HS-5 (cell line): ENCODE results near the gene SLC7A10.
"Not testable (repeated sequence)": the region's sequence is repeated elsewhere in the genome, so short reads cannot be mapped to it uniquely, and the experiment has no call there.

Source experiments
- DNase-seq: peaks from one replicate; pipeline ENCODE4 v3.0.0-alpha.2; 2012; ENCODE audit warnings: low read depth

Gene SLC7A10

DNA sequence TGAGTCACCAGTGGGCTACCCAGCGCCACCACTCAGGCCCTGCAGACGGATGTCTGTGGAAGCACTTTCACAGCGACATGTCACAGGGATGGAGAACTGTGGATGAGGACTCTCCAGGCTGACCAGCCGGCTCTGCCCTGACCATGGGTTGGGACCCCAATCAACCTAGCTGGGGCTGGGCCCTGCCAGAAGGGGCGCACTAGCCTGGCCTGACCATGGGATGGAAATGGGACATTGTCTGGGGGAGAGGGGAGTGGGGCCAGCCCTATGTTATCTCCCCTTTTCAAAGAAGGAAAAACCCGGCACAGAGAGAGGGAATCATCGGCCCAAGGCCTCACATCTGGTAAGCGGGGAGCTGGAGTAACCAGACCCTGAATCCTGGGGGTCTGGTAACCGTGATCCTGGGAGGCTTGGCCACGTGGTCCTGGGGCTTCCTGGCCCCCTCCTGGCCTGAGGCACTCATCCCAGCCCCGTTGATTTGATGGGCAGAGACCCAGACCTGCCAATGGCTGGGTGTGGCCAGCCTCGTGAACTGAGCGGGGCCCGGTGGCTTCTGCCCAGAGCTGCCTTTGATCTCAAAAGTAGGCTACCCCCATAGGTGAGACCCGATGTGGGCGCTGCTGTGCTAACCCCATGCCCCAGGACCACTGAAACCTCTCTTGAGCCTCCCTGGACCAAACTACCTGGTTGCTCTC lies 11.2 kb upstream of the SLC7A10 start:
- no peak for DNase-seq

DNA sequence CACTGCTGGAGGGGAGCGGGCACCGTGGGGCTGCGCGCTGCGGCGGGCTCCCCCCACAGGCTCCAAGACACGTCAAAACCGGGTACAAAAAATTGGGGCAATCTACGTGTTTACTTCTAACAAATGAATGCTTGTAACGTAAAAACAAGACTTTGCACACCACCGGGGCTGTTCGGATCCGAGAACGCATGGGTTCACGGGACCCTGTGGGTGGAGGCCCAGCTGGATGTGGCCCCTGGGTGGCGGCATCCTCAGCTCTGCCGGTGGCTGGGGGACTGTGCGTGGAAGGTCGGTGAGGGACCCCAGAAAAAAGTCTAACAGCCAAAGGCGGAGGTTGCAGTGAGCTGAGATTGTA lies 10.3 kb upstream of the SLC7A10 start:
- no peak for DNase-seq

DNA sequence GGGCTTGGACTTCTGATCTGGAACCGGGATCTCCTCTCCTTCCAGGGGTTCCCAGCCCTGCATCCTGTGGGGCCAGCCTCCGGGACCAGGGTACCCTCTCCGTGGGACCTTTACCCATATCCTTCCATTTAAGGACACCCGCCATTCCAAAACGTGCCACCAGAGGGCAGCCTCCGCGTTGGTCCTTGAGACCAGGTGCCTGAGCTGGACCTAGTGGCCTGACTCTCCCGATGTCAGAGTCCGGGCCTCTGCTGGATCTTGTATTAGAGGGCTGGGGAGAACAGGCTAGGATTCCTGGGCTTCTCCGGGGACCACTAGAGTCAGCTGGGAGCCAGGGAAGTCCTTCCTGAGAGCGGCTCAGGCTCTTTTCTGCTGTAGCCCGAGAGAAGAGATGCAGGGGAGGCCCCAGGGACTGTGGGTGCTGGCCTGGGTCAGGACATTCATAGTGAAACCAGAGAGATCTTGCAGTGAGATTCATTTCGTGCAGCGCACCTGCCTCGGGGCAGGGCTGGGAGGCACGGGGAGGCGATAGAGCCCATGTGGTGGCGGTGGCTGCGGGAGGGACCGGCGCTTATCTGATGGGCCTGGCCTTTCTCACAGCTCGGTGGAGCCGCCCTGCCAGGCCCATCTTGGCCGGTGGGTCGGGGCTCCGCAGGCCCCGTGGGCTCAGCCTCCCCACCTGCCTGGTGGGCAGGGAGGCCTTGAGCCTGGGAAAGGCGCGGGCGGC lies 9.8 kb upstream of the SLC7A10 start:
- DNase-seq = peak; percentile 30

DNA sequence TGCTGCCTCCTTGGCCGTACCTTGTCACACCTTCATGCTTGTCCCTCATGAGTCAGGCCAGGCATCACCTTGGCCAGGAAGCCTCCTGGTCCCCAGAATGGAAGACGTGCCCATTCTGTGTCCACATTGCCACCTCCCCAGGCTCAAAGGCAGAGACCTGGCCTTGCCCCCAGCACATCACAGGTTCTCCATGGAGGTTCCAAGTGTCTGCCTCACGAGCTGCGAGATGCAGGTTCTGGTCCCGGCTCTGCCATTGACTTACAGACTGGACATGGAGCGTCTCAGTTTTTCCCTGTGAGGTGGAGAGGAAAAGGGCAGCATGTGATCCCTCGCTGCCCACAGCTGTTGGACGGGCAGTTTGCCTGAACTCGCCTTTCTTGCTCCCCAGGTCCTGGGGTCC lies 9.1 kb upstream of the SLC7A10 start:
- DNase-seq = no peak

DNA sequence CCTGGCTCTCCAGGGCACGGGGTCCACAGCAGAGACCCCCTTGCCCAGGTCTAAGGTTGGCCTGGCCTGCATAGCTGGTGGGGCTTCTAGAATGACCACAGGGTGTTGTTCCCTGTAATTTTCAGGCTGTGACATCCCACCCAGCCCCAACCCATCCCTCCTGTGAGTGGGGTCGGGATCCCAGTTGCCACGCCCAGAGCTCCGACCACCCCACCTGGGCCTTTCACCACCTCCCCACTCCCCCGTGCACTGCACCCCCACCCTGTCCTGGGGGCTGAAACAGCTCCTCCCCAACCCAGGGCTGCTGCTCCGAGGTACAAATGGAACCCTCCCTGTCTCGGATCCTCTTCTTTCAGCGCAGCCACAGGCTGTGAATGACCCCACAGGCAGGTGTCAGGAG lies 8.4 kb upstream of the SLC7A10 start:
- no peak for DNase-seq

DNA sequence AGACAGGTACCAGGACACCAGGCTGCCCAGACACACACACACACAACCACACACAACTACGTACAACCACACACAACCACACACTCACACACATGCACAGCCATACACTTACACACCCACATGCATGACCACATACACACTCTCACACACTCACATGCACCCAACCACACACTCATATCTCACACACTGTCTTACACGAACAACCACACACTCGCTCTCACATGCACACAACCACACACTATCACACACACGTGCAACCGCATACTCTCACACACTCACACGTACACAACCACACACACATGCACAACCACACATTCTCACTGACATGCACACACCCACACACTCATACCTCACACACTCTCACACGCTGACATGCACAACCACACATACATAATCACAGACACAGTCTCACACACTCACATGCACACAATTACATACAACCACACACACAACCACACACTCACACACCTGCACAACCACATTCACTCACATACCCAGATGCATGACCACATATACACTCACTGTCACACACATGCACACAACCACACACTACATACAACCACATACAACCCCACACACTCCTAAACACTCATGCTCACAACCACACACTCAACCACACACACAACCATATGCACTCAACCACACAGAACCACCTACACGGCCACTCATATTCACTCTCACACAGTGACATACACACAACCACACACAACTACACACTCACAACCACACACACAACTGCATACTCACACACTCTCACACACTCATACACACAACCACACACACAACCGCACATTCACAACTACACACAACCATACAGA lies 7.6 kb upstream of the SLC7A10 start:
- no peak for DNase-seq

DNA sequence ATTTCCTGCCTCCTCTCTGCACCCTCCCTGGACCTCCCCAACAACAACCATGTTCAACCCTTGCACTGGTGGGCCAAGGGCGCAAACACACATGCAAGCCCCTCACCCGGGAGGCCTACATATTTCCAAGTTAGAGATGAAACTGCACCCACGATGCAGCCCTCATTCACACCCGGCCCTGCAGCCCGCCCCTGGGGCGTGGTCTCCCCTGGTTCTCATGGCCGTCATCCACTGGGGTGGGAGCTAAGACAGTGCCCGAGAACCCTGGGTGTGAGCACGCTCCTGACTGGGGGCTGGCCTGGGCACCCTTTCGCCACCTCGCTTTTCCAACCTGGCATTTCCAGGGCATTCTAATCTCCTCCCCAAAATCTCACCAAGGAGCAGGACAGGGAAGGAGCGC lies 7.0 kb upstream of the SLC7A10 start:
- DNase-seq = no peak

DNA sequence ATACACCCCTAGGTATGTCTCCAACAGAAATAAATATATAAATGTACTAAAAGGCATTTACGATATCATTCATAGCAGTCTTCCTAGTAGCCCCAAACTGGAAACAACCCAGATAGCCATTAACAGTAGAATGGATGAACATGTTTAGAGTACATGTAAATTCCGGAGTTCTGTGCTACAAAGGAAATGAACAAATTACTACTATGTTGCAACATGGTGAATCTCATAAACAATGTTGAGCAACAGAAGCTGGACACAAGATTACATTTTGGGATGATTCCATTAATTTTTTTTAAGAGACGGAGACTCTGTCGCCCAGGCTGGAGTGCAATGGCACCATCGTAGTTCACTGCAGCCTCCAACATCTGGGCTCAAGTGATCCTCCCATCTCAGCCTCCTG lies 5.9 kb upstream of the SLC7A10 start:
- no peak for DNase-seq

DNA sequence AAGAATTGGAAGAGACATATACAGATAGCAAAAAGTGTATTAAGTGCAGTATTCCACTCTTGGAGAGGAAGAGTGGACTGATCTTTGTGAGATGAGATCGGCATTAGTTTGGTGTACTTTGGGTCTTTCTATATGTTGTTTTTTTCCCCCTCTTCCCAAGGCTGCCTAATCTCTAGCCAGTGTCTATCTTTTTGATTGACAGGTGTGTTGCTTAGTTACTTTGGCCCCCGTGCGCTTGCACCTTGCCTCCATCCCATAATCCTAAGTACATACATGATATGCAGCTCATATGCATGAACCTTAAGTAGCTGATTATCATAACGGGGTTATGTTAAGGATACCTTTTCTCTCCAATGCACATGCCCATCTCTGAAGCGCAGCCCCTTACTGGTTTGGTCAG lies 4.3 kb upstream of the SLC7A10 start:
- no peak for DNase-seq

DNA sequence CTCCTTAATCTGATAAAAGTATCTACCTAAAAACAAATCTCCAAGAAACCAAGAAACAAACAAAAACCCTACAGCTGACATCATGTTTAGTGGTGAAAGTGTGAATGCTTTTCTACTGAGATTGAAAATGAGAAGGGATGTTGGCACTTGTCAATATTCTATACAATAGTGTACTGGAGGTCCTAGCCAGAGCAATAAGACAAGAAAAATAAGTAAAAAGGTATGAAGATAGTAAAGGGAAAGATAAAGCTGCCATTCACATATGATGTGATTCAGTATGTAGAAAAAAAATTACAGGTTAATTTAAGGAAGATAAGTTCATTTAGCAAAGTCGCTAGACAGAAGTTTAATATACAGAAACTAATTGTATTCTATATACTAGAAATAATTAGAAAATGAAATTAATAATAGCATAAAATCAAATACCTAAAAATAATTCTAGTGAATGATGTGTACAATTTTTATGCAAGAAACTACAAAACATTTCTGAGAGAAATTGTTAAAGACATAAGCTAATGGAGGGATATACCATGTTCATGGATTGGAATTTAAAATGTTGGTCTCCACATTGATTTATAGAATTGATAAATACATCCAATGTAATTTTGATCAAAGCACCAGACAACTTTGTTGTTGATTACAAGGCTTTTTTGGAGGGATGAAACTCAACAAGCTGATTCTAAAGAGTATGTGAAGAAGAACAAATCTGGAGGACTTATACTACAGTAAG lies 2.4 kb upstream of the SLC7A10 start:
- no peak for DNase-seq

DNA sequence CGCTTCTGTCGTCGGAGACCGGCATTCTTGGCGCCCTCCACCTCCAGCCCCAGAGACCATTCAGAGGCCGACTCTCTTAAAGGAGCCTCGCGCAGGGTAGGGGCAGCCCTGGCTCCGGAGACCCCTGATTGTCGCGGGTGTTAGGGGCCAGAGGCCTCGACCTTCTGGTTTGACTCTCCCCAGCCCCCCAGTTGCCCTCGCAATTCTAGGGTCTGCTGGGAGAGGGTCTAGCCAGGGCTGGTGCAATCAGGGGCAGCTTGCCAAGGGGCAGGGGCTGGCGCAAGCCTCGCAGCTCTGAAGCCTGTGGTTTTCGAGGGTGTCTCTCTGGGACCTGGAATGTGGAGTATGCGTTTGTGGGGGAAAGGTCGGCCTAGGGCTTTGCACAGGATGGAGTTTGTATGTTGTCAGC lies 1.6 kb upstream of the SLC7A10 start:
- no peak for DNase-seq

DNA sequence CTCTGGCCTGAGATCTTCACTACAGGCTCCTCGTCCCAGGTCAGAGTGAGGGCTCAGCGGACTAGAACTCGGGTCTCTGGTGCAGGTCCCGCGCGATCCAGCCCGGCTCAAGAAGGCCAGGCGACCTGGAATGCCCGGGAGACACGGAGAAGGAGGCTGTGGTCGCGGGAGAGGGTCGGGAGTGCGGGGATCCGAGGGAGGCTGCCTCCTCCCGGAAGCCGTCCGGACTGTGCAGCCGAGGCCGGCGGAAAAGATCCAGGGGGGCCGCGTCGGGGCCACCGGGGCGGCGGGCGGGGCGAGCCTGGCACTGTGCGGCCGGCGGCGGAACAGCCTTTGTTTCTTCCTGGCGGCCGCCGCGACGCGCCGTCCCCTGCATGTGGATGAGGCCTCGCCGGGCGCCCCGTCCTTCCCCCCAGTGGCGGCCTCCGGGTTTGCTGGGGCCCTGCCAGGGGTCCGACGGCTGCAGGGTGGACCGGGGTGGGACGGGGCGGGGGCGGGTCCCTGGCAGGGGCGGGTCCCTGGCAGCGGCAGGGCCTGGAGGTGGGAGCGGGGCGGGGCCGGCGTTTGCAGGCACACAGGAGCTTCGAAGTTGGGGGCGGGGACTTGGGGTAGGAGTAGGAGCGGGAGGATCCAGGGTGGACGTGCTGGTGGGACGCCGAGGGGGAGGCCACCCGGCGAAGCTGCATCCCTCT lies 1.0 kb upstream of the SLC7A10 start:
- no peak for DNase-seq

DNA sequence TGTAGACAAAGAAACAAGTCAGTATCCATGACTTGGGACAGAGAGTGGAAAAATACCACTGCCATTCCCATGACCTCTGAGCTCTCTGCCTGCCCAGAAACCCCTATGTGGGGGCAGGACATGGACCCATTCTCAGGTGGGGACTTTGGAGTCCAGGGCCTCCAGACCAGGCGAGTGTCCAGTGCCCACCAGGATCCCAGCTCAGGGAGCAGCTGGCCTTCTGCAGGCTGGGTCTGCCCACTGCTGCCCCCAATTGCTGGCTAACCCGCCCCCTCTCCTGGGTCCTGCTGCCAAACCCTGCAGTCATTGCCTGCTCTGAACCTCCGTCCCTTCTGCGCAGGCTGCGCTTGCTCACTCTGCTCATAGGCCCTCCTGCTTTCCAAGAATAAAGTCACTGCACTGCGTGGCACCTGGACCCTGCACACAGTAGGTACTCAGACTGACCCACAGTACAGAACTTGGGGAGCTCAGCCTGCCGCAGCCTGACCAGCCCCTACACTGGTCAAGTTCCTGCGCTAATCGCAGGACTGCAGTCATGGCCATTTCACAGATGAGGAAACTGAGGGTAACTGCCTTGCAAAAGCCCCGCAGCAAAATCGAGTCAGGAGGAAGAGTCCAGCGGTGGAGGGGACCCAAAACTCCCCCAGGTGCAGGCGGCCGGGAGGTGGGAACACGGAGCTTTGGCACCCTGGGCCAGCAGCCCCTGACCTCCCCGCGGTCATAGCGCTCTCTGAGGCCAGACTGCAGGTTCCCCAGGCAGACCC lies 774 bp downstream of the SLC7A10 start:
- no peak for DNase-seq

DNA sequence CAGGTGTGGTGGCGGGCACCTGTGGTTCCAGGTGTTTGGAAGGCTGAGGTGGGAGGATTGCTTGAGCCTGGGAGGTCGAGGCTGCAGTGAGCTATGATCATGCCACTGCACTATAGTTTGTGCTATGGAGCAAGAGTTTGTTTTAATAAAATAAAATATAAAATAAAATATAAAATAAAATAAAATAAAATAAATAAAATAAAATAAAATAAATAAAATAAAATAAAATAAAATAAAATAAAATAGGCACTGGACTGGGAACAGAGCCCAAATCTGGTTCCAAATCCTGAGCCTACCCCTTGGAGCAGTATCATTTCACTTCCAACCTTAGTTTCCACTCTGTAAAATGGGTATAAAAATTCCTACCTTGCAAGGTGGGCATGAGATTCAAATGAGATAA lies 3.4 kb downstream of the SLC7A10 start:
- DNase-seq = not testable (repeated sequence)

DNA sequence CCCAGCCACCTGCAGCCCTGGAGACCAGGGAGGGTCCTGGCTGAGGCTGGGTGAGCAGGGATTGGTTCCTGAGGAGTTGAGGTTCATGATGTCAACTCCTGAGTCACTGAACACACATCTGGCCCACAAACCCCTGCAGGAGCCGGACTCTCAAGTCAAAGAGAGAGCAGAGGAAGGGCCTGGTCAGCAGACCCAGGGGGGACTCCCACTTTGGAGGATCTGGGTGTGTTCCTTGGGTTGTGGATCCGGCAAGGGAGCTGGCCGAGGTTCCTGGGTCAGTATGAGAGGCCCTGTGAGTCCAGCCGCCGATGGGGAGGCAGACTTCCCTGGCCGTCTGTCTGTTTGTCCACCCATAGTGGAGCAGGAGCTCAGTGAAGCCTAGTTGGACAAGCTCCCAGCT lies 4.0 kb downstream of the SLC7A10 start:
- DNase-seq = no peak

DNA sequence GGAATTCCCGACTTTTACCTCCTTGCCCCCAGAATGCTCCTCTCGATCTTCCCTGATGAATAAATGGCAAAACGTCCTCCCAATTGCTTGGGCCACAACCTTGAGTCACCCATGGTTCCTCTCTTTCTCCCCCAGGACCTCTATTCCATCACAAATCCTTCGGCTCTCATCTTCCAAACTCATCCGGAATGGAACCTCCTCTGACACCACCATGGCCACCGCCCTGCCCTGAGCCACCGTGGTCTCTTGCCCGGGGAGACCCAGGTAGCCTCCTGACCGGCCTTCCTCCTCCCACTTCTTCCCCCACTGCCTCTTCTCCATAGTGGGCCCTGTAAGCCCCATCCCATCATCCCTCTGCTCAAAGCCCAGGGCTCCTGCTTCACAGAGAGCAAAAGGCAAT lies 4.9 kb downstream of the SLC7A10 start:
- DNase-seq = no peak

DNA sequence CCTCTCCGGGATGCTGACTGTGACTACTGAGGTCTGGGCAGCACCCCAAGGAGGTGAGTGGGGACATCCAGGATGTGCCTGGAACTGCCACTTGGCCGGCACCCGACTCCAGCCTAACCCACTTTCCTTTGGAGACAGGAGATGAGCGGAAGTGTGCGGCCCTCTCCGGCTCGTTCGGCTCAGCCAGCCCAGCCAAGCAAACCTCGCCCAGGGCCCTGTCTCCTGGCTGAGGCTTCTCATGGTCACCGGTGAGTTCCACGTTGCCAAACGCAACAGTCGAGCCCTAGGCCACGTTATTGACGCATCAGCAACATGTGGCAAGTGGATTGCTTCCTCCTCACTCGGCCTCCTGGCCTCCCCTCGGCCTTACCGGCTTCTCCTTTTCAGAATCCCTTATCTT lies 5.5 kb downstream of the SLC7A10 start:
- no peak for DNase-seq

DNA sequence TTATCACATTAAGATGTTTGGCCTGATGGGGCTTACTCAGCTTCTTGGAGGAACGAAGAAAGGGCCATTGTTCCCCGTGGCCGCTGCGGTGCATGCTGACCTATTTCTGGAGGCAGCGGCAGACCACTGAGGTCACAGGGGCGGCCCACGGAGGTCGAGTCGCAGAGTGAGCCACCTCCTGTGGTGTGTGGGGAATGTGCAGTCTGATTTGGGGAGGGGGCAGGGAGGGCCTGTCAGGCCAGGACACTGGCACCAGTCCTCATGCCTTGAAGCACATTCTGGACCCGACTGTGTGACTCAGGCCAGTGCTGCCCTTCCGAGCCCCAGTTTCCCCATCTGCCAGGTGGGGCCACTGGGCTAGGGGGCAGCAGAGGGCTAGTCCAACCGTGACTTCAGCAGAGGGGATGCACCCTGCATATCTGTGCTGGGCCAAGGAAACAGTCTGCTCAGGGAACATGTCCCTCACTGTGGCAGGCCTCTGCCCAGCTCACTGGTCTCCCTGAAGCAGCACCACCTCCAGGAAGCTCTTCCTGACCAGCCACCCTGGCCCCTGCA lies 6.3 kb downstream of the SLC7A10 start:
- DNase-seq = no peak

DNA sequence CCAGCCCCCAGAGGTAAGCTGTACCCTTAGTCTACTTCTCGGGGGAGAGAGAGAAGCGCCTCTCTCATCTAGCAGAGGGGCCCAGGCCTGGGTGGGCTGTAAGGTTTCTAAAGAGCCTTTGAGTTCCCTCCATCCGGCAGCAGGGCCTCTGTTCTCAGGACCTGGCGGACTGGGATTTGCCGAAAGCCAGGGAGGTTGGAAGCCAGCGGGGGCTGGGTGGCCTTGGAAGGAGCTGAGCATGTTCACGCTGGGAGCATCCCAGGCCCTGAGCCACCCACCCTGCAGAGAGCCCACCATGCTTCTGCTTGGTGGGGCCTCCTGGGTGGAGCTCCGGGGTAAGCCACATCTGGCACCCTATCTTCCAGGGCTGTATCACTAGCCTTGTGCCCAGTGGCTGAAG lies 7.8 kb downstream of the SLC7A10 start:
- DNase-seq = no peak

DNA sequence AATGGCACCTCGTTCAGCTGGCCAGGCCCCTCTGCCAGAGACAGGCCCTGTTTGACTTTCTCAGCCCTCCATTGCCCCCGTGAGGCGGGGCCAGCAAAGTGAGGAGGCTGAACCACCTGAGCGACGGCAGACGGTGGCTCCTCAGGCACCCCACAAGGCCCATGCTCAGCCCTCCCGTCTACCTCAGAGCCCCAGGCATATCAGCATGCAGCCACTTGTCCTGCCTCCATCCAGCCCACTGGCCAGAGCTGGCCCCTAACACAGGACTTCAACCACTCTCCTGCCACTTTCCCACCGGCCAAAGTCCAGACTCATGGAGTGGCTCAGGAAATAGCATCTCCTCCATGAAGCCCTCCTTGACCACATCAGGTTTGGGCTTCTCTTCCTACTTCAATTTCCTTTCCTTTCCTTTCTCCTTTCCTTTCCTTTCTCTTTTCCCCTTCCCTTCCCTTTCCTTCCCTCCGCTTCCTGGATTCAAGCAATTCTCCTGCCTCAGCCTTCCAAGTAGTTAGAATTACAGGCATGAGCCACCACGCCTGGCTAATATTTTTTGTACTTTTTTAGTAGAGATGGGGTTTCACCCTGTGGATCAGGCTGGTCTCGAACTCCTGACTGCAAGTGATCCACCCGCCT lies 9.3 kb downstream of the SLC7A10 start:
- no peak for DNase-seq
